ENCODE measurements around the gene SLAMF9.
A peak's percentile ranks its signal among the peaks of the same experiment; 100 is the strongest.

Gene SLAMF9

GRCh38 chr1:159923203-159924024 is 30.6 kb downstream of the SLAMF9 start:
- H3K9ac ChIP-seq (ENCODE audit: insufficient read length, low read depth) = peak overlapping the region; percentile 99
- no peaks in the 10 kb centered on the region for H3K27me3 ChIP-seq (ENCODE audit: insufficient read depth, insufficient read length)
- peaks cover 37% of the 10 kb centered on the region for H3K4me1 ChIP-seq (ENCODE audit: insufficient read depth, insufficient read length)
- no peak for TF ChIP-seq ZNF274 (IDR thresholded peaks at IDR 0.05; ENCODE audit: low read depth, low read length)
- no peak for TF ChIP-seq SUZ12 (IDR thresholded peaks at IDR 0.05; ENCODE audit: extremely low read depth, insufficient read depth, insufficient read length)
- no peak for TF ChIP-seq YY1 (IDR thresholded peaks at IDR 0.05; ENCODE audit: insufficient read depth, insufficient read length)
- H3K36me3 ChIP-seq (ENCODE audit: insufficient read depth, insufficient read length, low read length) = peaks cover 86% of the 10 kb centered on the region
- H3K4me3 ChIP-seq (ENCODE audit: insufficient read length, low read depth) = peak overlapping the region; percentile 97
- peak; percentile 91 for DNase-seq (ENCODE audit: low read depth, low spot score)
- H3K9me3 ChIP-seq (ENCODE audit: insufficient read depth, low read length) = no peaks in the 10 kb centered on the region

- peak overlapping the region; percentile 97 for H3K4me3 ChIP-seq (ENCODE audit: insufficient read length, low read depth)
- H3K27me3 ChIP-seq (ENCODE audit: insufficient read depth, insufficient read length) = no peaks in the 10 kb centered on the region
- H3K9ac ChIP-seq (ENCODE audit: insufficient read length, low read depth) = peak overlapping the region; percentile 99
- H3K9me3 ChIP-seq (ENCODE audit: insufficient read depth, low read length) = no peaks in the 10 kb centered on the region
- no peak for DNase-seq (ENCODE audit: low read depth, low spot score)
- H3K4me1 ChIP-seq (ENCODE audit: insufficient read depth, insufficient read length) = peaks cover 41% of the 10 kb centered on the region
- peaks cover 86% of the 10 kb centered on the region for H3K36me3 ChIP-seq (ENCODE audit: insufficient read depth, insufficient read length, low read length)
- no peak for TF ChIP-seq YY1 (IDR thresholded peaks at IDR 0.05; ENCODE audit: insufficient read depth, insufficient read length)
Observed at GRCh38 chr1:159922511-159923202, 31.4 kb downstream of the SLAMF9 start.

GRCh38 chr1:159921700-159922504 is 32.1 kb downstream of the SLAMF9 start:
- Histone ChIP-seq H3K4me1 (ENCODE audit: insufficient read depth, insufficient read length) (peaks cover 46% of the 10 kb centered on the region), H3K4me3 (ENCODE audit: insufficient read length, low read depth) (no peak overlapping the region), H3K27me3 (ENCODE audit: insufficient read depth, insufficient read length) (no peaks in the 10 kb centered on the region), H3K36me3 (ENCODE audit: insufficient read depth, insufficient read length, low read length) (peaks cover 83% of the 10 kb centered on the region), H3K9me3 (ENCODE audit: insufficient read depth, low read length) (no peaks in the 10 kb centered on the region), H3K9ac (ENCODE audit: insufficient read length, low read depth) (peak overlapping the region; percentile 99)
- TF ChIP-seq YY1 (IDR thresholded peaks at IDR 0.05; ENCODE audit: insufficient read depth, insufficient read length) (no peak), ZNF274 (IDR thresholded peaks at IDR 0.05; ENCODE audit: low read depth, low read length) (no peak), SUZ12 (IDR thresholded peaks at IDR 0.05; ENCODE audit: extremely low read depth, insufficient read depth, insufficient read length) (no peak)
- no peak for DNase-seq (ENCODE audit: low read depth, low spot score)

- TF ChIP-seq ZNF274 (IDR thresholded peaks at IDR 0.05; ENCODE audit: low read depth, low read length) = no peak
- no peak for TF ChIP-seq YY1 (IDR thresholded peaks at IDR 0.05; ENCODE audit: insufficient read depth, insufficient read length)
- no peak for TF ChIP-seq SUZ12 (IDR thresholded peaks at IDR 0.05; ENCODE audit: extremely low read depth, insufficient read depth, insufficient read length)
- H3K36me3 ChIP-seq (ENCODE audit: insufficient read depth, insufficient read length, low read length) = peaks cover 76% of the 10 kb centered on the region
- no peaks in the 10 kb centered on the region for H3K27me3 ChIP-seq (ENCODE audit: insufficient read depth, insufficient read length)
- no peak for DNase-seq (ENCODE audit: low read depth, low spot score)
- no peaks in the 10 kb centered on the region for H3K9me3 ChIP-seq (ENCODE audit: insufficient read depth, low read length)
- peaks cover 46% of the 10 kb centered on the region for H3K4me1 ChIP-seq (ENCODE audit: insufficient read depth, insufficient read length)
- H3K4me3 ChIP-seq (ENCODE audit: insufficient read length, low read depth) = no peak overlapping the region
- H3K9ac ChIP-seq (ENCODE audit: insufficient read length, low read depth) = no peak overlapping the region
Observed at GRCh38 chr1:159921251-159921650, 32.8 kb downstream of the SLAMF9 start.

- H3K27me3 ChIP-seq (ENCODE audit: insufficient read depth, insufficient read length) = no peaks in the 10 kb centered on the region
- no peak for TF ChIP-seq SUZ12 (IDR thresholded peaks at IDR 0.05; ENCODE audit: extremely low read depth, insufficient read depth, insufficient read length)
Observed at GRCh38 chr1:159920651-159921050, 33.4 kb downstream of the SLAMF9 start.

GRCh38 chr1:159920202-159920601 is 33.8 kb downstream of the SLAMF9 start:
- no peak overlapping the region for H3K4me3 ChIP-seq (ENCODE audit: insufficient read length, low read depth)
- H3K27me3 ChIP-seq (ENCODE audit: insufficient read depth, insufficient read length) = no peaks in the 10 kb centered on the region
- no peak for DNase-seq (ENCODE audit: low read depth, low spot score)
- no peak overlapping the region for H3K9ac ChIP-seq (ENCODE audit: insufficient read length, low read depth)
- TF ChIP-seq SUZ12 (IDR thresholded peaks at IDR 0.05; ENCODE audit: extremely low read depth, insufficient read depth, insufficient read length) = no peak
- TF ChIP-seq YY1 (IDR thresholded peaks at IDR 0.05; ENCODE audit: insufficient read depth, insufficient read length) = no peak
- TF ChIP-seq ZNF274 (IDR thresholded peaks at IDR 0.05; ENCODE audit: low read depth, low read length) = no peak
- peaks cover 48% of the 10 kb centered on the region for H3K4me1 ChIP-seq (ENCODE audit: insufficient read depth, insufficient read length)
- H3K36me3 ChIP-seq (ENCODE audit: insufficient read depth, insufficient read length, low read length) = peaks cover 80% of the 10 kb centered on the region
- H3K9me3 ChIP-seq (ENCODE audit: insufficient read depth, low read length) = no peaks in the 10 kb centered on the region

More at GRCh38 chr1:159920651-159921050, 33.4 kb downstream of the SLAMF9 start:
- no peaks in the 10 kb centered on the region for H3K9me3 ChIP-seq (ENCODE audit: insufficient read depth, low read length)
- no peak overlapping the region for H3K9ac ChIP-seq (ENCODE audit: insufficient read length, low read depth)
- H3K4me1 ChIP-seq (ENCODE audit: insufficient read depth, insufficient read length) = peaks cover 43% of the 10 kb centered on the region
- DNase-seq (ENCODE audit: low read depth, low spot score) = no peak
- peaks cover 76% of the 10 kb centered on the region for H3K36me3 ChIP-seq (ENCODE audit: insufficient read depth, insufficient read length, low read length)
- no peak overlapping the region for H3K4me3 ChIP-seq (ENCODE audit: insufficient read length, low read depth)
